ENCODE data around the gene HOXD3. TPM values are rescaled to one million over a fixed set of nuclear protein-coding genes. Genes with fewer than 3 reads are reported as not detected.

Gene HOXD3
- polyA plus RNA-seq, 2 of the 4 experiments (the other 2 are of a cell fraction) = 0.18 to 0.27 TPM

GRCh38 chr2:176140513-176141317 lies 16.4 kb upstream of the HOXD3 start (continued):
- TF ChIP-seq MAZ (IDR thresholded peaks at IDR 0.05; ENCODE audit: borderline replicate concordance, low read depth, low read length) (no peak), PBX3 (IDR thresholded peaks at IDR 0.05) (no peak), TP53 (CRISPR knock-in tag; IDR thresholded peaks at IDR 0.05) (no peak), HMGXB4 (CRISPR knock-in tag; IDR thresholded peaks at IDR 0.05; ENCODE audit: borderline replicate concordance) (peak; percentile 87; the same call in 1 of the 2 replicates), SREBF2 (IDR thresholded peaks at IDR 0.05) (no peak), FOSB (CRISPR knock-in tag; IDR thresholded peaks at IDR 0.05) (no peak), E2F6 (IDR thresholded peaks at IDR 0.05; ENCODE audit: borderline replicate concordance, low read depth) (peak; percentile 95), NPAS2 (CRISPR knock-in tag; IDR thresholded peaks at IDR 0.05; ENCODE audit: borderline replicate concordance) (no peak), POLR2AphosphoS2 (conservative IDR thresholded peaks at IDR 0.05; ENCODE audit: low read length) (no peak), BHLHE40 (IDR thresholded peaks at IDR 0.05; ENCODE audit: low read depth, low read length) (no peak), GATA3 (IDR thresholded peaks at IDR 0.05; ENCODE audit: borderline replicate concordance) (no peak), RNF2 (IDR thresholded peaks at IDR 0.05; ENCODE audit: borderline replicate concordance, low read depth) (no peak), ELK1 (IDR thresholded peaks at IDR 0.05; ENCODE audit: low read depth, low read length) (no peak), CBX2 (IDR thresholded peaks at IDR 0.05; ENCODE audit: borderline replicate concordance, low read depth) (no peak), ZFP36 (IDR thresholded peaks at IDR 0.05; ENCODE audit: borderline replicate concordance, partially characterized antibody) (no peak), MYC (IDR thresholded peaks at IDR 0.05; ENCODE audit: borderline replicate concordance, low read length) (no peak)

- ATAC-seq (no peak), FAIRE-seq (no peak), DNase-seq (ENCODE audit: low read depth in 1 of 2, low spot score in 1 of 2) (no peak)
- Histone ChIP-seq H3K9me3 (no peaks in the 10 kb centered on the region), H3K4me2 (no peak overlapping the region), H3K4me1 (no peaks in the 10 kb centered on the region), H3K27ac (no peak overlapping the region), H3K4me3 (no peak overlapping the region)
- 85% methylated on average over 2 of the region's 2 CpGs for WGBS (ENCODE audit: missing lambda C conversion rate)
- POLR2A ChIA-PET = no interaction called here
- CTCF ChIA-PET = interaction anchor here (0.6 to 11.6 kb wide), 7 partner anchors 11 to 587 kb away, joined by 3 to 196 read pairs (median 46); no protein-coding TSS in a partner anchor
- TF ChIP-seq ZNF302 (CRISPR knock-in tag; IDR thresholded peaks at IDR 0.05) (no peak), USF2 (IDR thresholded peaks at IDR 0.05) (no peak)
Measured at GRCh38 chr2:176142281-176142680, 14.8 kb upstream of the HOXD3 start.

Measured in A549 (cell line).